GM23338 (cell line): ENCODE measurements around the gene AGPS. TPM values are rescaled to one million over a fixed set of nuclear protein-coding genes. Genes with fewer than 3 reads are reported as not detected.

Experiments used
- ATAC-seq: fragments of 200-7000 bp; cut with Tn5 transposase; 3 replicates; pipeline ENCODE4 v1.9.1; 2020
- DNase-seq: peaks from one replicate; pipeline ENCODE4 v3.0.0-alpha.2; 2015; ENCODE audit warnings: low spot score
- H2AFZ ChIP-seq: fragments of 200-600 bp; sonication (generic); 2 replicates; pipeline ENCODE4 v1.8.0; 2016; ENCODE audit warnings: antibody characterized with exemption, mild to moderate bottlenecking, moderate library complexity
- H3F3A ChIP-seq: fragments of 200-600 bp; sonication (generic); replicated peaks from 2 replicates; pipeline ENCODE4 v1.8.0; 2017; ENCODE audit warnings: antibody characterized with exemption, mixed run types, low read depth
- H3K27ac ChIP-seq: fragments of 200-600 bp; sonication (generic); 2 replicates; pipeline ENCODE4 v1.6.1; 2016; ENCODE audit warnings: low read depth
- H3K27me3 ChIP-seq: fragments of 200-600 bp; sonication (generic); 2 replicates; pipeline ENCODE4 v1.8.0; 2016; ENCODE audit warnings: mild to moderate bottlenecking, mixed run types, moderate library complexity; ENCODE audit not compliant: insufficient read depth
- H3K36me3 ChIP-seq: fragments of 200-600 bp; sonication (generic); 2 replicates; pipeline ENCODE4 v1.8.0; 2016; ENCODE audit warnings: mild to moderate bottlenecking; ENCODE audit not compliant: insufficient read depth
- H3K4me1 ChIP-seq: fragments of 200-600 bp; sonication (generic); 2 replicates; pipeline ENCODE4 v1.8.0; 2016; ENCODE audit warnings: mild to moderate bottlenecking, moderate library complexity; ENCODE audit not compliant: insufficient read depth
- H3K4me2 ChIP-seq: fragments of 200-600 bp; sonication (generic); 2 replicates; pipeline ENCODE4 v1.7.1; 2017; ENCODE audit warnings: mixed run types
- H3K4me3 ChIP-seq: fragments of 200-600 bp; sonication (generic); 2 replicates; pipeline ENCODE4 v1.6.1; 2016; ENCODE audit warnings: mixed run types
- H3K79me2 ChIP-seq: fragments of 200-600 bp; sonication (generic); replicated peaks from 2 replicates; pipeline ENCODE4 v1.8.0; 2017; ENCODE audit warnings: mild to moderate bottlenecking; ENCODE audit not compliant: insufficient read depth
- H3K9me2 ChIP-seq: fragments of 200-600 bp; sonication (generic); 2 replicates; pipeline ENCODE4 v1.8.0; 2017; ENCODE audit not compliant: insufficient read depth
- H4K20me1 ChIP-seq: fragments of 200-600 bp; sonication (generic); replicated peaks from 2 replicates; pipeline ENCODE4 v1.8.0; 2017; ENCODE audit warnings: mild to moderate bottlenecking; ENCODE audit not compliant: insufficient read depth
- H3K27ac Mint-ChIP-seq: 2 replicates; pipeline ENCODE4 v1.8.0; 2020; ENCODE audit warnings: inconsistent platforms, mild to moderate bottlenecking, moderate library complexity, mixed read lengths
- H3K27me3 Mint-ChIP-seq: 3 replicates; pipeline ENCODE4 v1.8.0; 2022; ENCODE audit warnings: low read depth, mild to moderate bottlenecking, moderate library complexity, mixed read lengths, inconsistent platforms; ENCODE audit not compliant: insufficient read depth, poor library complexity
- H3K36me3 Mint-ChIP-seq: 3 replicates; pipeline ENCODE4 v1.8.0; 2021; ENCODE audit warnings: low read depth, mild to moderate bottlenecking, inconsistent platforms, moderate library complexity, mixed read lengths
- H3K4me1 Mint-ChIP-seq: 3 replicates; pipeline ENCODE4 v1.8.0; 2020; ENCODE audit warnings: mild to moderate bottlenecking, inconsistent platforms, mixed read lengths
- H3K4me3 Mint-ChIP-seq: 3 replicates; pipeline ENCODE4 v1.8.0; 2021; ENCODE audit warnings: moderate library complexity, mild to moderate bottlenecking, inconsistent platforms, mixed read lengths
- H3K9me3 Mint-ChIP-seq: 3 replicates; pipeline ENCODE4 v1.8.0; 2020; ENCODE audit warnings: moderate library complexity, mild to moderate bottlenecking, inconsistent platforms, mixed read lengths
- CREB1 ChIP-seq: fragments of 250-450 bp; sonication (Bioruptor Pico); IDR thresholded peaks from 2 replicates; pipeline ENCODE4 v1.5.0; 2020; ENCODE audit warnings: low read depth, mild to moderate bottlenecking, moderate library complexity
- EZH2 ChIP-seq: fragments of 200-600 bp; sonication (generic); IDR thresholded peaks from one replicate; pipeline ENCODE4 v1.8.0; 2017; ENCODE audit warnings: antibody characterized with exemption, mild to moderate bottlenecking, low read depth; ENCODE audit not compliant: unreplicated experiment
- EZH2phosphoT487 ChIP-seq: fragments of 200-600 bp; sonication (generic); IDR thresholded peaks from one replicate; pipeline ENCODE4 v1.8.1; 2018; ENCODE audit warnings: antibody characterized with exemption; ENCODE audit not compliant: unreplicated experiment
- JUNB ChIP-seq: IDR thresholded peaks from one replicate; pipeline ENCODE4 v1.6.1; 2016; ENCODE audit warnings: antibody characterized with exemption; ENCODE audit not compliant: unreplicated experiment
- NANOG ChIP-seq: IDR thresholded peaks from 2 replicates; pipeline ENCODE4 v1.6.1; 2016; ENCODE audit warnings: antibody characterized with exemption, borderline replicate concordance
- POLR2AphosphoS5 ChIP-seq: IDR thresholded peaks from 2 replicates; pipeline ENCODE4 v1.6.1; 2016; ENCODE audit warnings: antibody characterized with exemption, low read depth
- STAT1 ChIP-seq: IDR thresholded peaks from one replicate; pipeline ENCODE4 v1.6.1; 2016; ENCODE audit warnings: antibody characterized with exemption; ENCODE audit not compliant: unreplicated experiment
- ZNF114 ChIP-seq: fragments of 250-450 bp; sonication (Bioruptor Pico); IDR thresholded peaks from 2 replicates; pipeline ENCODE4 v1.5.0; 2020; ENCODE audit warnings: mild to moderate bottlenecking, moderate library complexity
- ZNF331 ChIP-seq: fragments of 250-450 bp; sonication (Bioruptor Pico); IDR thresholded peaks from 2 replicates; pipeline ENCODE4 v1.5.0; 2020; ENCODE audit warnings: low read depth, mild to moderate bottlenecking, moderate library complexity
- polyA plus RNA-seq: library from polyadenylated mRNA; unstranded; fragments of >200 nt; fragmentation: Nextera tagmentation; extraction: Ambion mirVana; gene quantifications from 2 replicates; pipeline ENCODE4 v1.2.1, GENCODE V29; 2016
- total RNA-seq: library from RNA; depleted of rRNA; stranded (reverse); fragments of >200 nt; shearing (Covaris generic); gene quantifications from 2 replicates; pipeline ENCODE4 v1.2.3, GENCODE V29; 2014
- TF ChIP-seq, protein P1 (sequence below): fragments of 250-450 bp; sonication (Bioruptor Pico); IDR thresholded peaks from 2 replicates; pipeline ENCODE4 v1.5.0; 2020; ENCODE audit warnings: mild to moderate bottlenecking, moderate library complexity
- TF ChIP-seq, protein P2 (sequence below): IDR thresholded peaks from one replicate; pipeline ENCODE4 v1.6.1; 2018; ENCODE audit warnings: antibody characterized with exemption; ENCODE audit not compliant: unreplicated experiment
- TF ChIP-seq, protein P3 (sequence below), 2 experiments: fragments of 200-600 bp in 1 of 2; sonication (generic) in 1 of 2; conservative IDR thresholded peaks; 2 replicates each; pipeline versions ENCODE4 v1.5.1 to v1.6.1; 2016 to 2017; ENCODE audit warnings: antibody characterized with exemption in 2 of 2, low read depth in 2 of 2, mild to moderate bottlenecking in 2 of 2, moderate library complexity in 1 of 2
- TF ChIP-seq, protein P4 (sequence below): IDR thresholded peaks from 2 replicates; pipeline ENCODE4 v1.6.1; 2016; ENCODE audit warnings: antibody characterized with exemption

The AGPS gene
- total and polyA plus RNA-seq, 2 experiments from 2014 or later = 14.6 to 73.2 TPM

DNA sequence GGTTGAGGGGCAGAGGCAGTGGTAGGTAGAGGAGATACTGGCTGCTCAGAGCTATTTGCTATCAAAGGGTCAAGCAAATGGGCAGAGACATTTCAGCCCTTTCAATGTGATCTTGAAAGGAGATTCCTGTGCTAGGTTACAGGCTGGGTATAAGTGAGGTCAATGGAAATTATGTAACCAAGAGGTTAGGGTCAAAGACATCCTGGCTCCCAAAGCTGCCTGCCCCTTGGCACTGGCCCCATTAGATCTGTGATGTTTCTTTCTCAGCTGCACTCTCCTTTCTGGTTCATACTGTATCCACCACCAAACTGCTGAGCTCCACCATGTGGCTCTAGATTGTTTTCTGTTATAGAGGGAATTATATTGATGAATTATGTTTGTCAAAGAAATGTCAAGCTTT, 200.4 kb downstream of the AGPS start:
- H2AFZ ChIP-seq = no peak overlapping the region
- H3K4me1 ChIP-seq = peaks cover 15% of the 10 kb centered on the region
- H3K4me3 ChIP-seq = no peak overlapping the region
- H3K4me3 Mint-ChIP-seq = no peak overlapping the region
- no peak for DNase-seq
- no peaks in the 10 kb centered on the region for H3K9me2 ChIP-seq
- TF ChIP-seq STAT1 (no peak), POLR2AphosphoS5 (no peak), NANOG (no peak), ZNF331 (CRISPR knock-in tag) (no peak), EZH2 (no peak), CREB1 (no peak), ZNF114 (CRISPR knock-in tag) (no peak), JUNB (no peak), EZH2phosphoT487 (no peak)
- TF ChIP-seq, protein P1, sequence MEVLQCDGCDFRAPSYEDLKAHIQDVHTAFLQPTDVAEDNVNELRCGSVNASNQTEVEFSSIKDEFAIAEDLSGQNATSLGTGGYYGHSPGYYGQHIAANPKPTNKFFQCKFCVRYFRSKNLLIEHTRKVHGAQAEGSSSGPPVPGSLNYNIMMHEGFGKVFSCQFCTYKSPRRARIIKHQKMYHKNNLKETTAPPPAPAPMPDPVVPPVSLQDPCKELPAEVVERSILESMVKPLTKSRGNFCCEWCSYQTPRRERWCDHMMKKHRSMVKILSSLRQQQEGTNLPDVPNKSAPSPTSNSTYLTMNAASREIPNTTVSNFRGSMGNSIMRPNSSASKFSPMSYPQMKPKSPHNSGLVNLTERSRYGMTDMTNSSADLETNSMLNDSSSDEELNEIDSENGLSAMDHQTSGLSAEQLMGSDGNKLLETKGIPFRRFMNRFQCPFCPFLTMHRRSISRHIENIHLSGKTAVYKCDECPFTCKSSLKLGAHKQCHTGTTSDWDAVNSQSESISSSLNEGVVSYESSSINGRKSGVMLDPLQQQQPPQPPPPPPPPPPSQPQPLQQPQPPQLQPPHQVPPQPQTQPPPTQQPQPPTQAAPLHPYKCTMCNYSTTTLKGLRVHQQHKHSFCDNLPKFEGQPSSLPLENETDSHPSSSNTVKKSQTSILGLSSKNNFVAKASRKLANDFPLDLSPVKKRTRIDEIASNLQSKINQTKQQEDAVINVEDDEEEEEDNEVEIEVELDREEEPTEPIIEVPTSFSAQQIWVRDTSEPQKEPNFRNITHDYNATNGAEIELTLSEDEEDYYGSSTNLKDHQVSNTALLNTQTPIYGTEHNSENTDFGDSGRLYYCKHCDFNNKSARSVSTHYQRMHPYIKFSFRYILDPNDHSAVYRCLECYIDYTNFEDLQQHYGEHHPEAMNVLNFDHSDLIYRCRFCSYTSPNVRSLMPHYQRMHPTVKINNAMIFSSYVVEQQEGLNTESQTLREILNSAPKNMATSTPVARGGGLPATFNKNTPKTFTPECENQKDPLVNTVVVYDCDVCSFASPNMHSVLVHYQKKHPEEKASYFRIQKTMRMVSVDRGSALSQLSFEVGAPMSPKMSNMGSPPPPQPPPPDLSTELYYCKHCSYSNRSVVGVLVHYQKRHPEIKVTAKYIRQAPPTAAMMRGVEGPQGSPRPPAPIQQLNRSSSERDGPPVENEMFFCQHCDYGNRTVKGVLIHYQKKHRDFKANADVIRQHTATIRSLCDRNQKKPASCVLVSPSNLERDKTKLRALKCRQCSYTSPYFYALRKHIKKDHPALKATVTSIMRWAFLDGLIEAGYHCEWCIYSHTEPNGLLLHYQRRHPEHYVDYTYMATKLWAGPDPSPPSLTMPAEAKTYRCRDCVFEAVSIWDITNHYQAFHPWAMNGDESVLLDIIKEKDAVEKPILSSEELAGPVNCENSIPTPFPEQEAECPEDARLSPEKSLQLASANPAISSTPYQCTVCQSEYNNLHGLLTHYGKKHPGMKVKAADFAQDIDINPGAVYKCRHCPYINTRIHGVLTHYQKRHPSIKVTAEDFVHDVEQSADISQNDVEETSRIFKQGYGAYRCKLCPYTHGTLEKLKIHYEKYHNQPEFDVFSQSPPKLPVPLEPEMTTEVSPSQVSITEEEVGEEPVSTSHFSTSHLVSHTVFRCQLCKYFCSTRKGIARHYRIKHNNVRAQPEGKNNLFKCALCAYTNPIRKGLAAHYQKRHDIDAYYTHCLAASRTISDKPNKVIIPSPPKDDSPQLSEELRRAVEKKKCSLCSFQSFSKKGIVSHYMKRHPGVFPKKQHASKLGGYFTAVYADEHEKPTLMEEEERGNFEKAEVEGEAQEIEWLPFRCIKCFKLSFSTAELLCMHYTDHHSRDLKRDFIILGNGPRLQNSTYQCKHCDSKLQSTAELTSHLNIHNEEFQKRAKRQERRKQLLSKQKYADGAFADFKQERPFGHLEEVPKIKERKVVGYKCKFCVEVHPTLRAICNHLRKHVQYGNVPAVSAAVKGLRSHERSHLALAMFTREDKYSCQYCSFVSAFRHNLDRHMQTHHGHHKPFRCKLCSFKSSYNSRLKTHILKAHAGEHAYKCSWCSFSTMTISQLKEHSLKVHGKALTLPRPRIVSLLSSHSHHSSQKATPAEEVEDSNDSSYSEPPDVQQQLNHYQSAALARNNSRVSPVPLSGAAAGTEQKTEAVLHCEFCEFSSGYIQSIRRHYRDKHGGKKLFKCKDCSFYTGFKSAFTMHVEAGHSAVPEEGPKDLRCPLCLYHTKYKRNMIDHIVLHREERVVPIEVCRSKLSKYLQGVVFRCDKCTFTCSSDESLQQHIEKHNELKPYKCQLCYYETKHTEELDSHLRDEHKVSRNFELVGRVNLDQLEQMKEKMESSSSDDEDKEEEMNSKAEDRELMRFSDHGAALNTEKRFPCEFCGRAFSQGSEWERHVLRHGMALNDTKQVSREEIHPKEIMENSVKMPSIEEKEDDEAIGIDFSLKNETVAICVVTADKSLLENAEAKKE = no peak
- TF ChIP-seq, protein P2, sequence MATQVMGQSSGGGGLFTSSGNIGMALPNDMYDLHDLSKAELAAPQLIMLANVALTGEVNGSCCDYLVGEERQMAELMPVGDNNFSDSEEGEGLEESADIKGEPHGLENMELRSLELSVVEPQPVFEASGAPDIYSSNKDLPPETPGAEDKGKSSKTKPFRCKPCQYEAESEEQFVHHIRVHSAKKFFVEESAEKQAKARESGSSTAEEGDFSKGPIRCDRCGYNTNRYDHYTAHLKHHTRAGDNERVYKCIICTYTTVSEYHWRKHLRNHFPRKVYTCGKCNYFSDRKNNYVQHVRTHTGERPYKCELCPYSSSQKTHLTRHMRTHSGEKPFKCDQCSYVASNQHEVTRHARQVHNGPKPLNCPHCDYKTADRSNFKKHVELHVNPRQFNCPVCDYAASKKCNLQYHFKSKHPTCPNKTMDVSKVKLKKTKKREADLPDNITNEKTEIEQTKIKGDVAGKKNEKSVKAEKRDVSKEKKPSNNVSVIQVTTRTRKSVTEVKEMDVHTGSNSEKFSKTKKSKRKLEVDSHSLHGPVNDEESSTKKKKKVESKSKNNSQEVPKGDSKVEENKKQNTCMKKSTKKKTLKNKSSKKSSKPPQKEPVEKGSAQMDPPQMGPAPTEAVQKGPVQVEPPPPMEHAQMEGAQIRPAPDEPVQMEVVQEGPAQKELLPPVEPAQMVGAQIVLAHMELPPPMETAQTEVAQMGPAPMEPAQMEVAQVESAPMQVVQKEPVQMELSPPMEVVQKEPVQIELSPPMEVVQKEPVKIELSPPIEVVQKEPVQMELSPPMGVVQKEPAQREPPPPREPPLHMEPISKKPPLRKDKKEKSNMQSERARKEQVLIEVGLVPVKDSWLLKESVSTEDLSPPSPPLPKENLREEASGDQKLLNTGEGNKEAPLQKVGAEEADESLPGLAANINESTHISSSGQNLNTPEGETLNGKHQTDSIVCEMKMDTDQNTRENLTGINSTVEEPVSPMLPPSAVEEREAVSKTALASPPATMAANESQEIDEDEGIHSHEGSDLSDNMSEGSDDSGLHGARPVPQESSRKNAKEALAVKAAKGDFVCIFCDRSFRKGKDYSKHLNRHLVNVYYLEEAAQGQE = no peak
- TF ChIP-seq, protein P3, sequence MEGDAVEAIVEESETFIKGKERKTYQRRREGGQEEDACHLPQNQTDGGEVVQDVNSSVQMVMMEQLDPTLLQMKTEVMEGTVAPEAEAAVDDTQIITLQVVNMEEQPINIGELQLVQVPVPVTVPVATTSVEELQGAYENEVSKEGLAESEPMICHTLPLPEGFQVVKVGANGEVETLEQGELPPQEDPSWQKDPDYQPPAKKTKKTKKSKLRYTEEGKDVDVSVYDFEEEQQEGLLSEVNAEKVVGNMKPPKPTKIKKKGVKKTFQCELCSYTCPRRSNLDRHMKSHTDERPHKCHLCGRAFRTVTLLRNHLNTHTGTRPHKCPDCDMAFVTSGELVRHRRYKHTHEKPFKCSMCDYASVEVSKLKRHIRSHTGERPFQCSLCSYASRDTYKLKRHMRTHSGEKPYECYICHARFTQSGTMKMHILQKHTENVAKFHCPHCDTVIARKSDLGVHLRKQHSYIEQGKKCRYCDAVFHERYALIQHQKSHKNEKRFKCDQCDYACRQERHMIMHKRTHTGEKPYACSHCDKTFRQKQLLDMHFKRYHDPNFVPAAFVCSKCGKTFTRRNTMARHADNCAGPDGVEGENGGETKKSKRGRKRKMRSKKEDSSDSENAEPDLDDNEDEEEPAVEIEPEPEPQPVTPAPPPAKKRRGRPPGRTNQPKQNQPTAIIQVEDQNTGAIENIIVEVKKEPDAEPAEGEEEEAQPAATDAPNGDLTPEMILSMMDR (conservative IDR thresholded peaks at IDR 0.05; ENCODE audit: low read depth in 2 of 2) = no peak
- TF ChIP-seq, protein P4, sequence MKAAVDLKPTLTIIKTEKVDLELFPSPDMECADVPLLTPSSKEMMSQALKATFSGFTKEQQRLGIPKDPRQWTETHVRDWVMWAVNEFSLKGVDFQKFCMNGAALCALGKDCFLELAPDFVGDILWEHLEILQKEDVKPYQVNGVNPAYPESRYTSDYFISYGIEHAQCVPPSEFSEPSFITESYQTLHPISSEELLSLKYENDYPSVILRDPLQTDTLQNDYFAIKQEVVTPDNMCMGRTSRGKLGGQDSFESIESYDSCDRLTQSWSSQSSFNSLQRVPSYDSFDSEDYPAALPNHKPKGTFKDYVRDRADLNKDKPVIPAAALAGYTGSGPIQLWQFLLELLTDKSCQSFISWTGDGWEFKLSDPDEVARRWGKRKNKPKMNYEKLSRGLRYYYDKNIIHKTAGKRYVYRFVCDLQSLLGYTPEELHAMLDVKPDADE = no peak
- no peak overlapping the region for H3K4me2 ChIP-seq
- H3K27ac Mint-ChIP-seq = no peak overlapping the region
- H3K36me3 Mint-ChIP-seq = no peaks in the 10 kb centered on the region
- H3K9me3 Mint-ChIP-seq = no peaks in the 10 kb centered on the region
- no peaks in the 10 kb centered on the region for H3K36me3 ChIP-seq
- no peak for ATAC-seq
- peaks cover 16% of the 10 kb centered on the region for H3K4me1 Mint-ChIP-seq
- H3K27me3 ChIP-seq = no peaks in the 10 kb centered on the region
- no peaks in the 10 kb centered on the region for H3K79me2 ChIP-seq
- H3F3A ChIP-seq = no peaks in the 10 kb centered on the region
- peaks cover 1% of the 10 kb centered on the region for H3K27me3 Mint-ChIP-seq
- no peak overlapping the region for H3K27ac ChIP-seq
- no peaks in the 10 kb centered on the region for H4K20me1 ChIP-seq
